GM11168 (cell line): ENCODE measurements around the gene TRAT1.
"Not testable (repeated sequence)": the region's sequence is repeated elsewhere in the genome, so short reads cannot be mapped to it uniquely, and the experiment has no call there.

ENCODE experiments used
- in situ Hi-C: fragments of 300-500 bp; cut with MboI; formaldehyde crosslinking; loops from one replicate; pipeline ENCODE4 v1.12.0; 2022; ENCODE audit warnings: low sequenced_read_pairs; ENCODE audit not compliant: unreplicated experiment

Gene TRAT1, protein sequence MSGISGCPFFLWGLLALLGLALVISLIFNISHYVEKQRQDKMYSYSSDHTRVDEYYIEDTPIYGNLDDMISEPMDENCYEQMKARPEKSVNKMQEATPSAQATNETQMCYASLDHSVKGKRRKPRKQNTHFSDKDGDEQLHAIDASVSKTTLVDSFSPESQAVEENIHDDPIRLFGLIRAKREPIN

GRCh38 chr3:108822123-108822897 is at the start of gene TRAT1:
TRAT1 (plus strand) TSS chr3:108822786; CDS start chr3:108822928, 142 bp downstream.
- in situ Hi-C loops = no loop called here

- in situ Hi-C loops = no loop called here
Observed at GRCh38 chr3:108775649-108776048, 46.9 kb upstream of the TRAT1 start.

DNA sequence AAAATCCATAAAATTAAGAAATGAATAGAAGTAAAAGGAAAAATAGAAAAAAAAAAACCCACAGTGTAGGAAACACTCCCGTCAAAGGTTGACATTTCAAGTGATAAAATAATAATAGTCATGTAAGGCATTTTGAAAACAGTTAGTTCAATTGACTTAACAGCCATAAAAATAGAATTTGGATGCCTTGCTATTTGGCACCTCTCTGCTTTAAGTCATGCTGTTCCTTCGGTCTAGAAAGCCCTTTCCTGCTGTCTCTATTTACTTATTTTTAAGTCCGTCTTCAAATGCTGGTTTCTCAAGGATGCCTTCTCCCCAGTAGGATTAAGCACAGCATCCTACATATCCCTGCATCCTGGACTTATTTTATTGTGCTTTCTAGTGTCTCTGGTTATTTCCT is 43.1 kb upstream of the TRAT1 start:
- in situ Hi-C loops = no loop called here

- in situ Hi-C loops = no loop called here
Observed at GRCh38 chr3:108780235-108780634, 42.4 kb upstream of the TRAT1 start.

GRCh38 chr3:108791473-108791872 is 31.1 kb upstream of the TRAT1 start:
- in situ Hi-C loops = no loop called here

DNA sequence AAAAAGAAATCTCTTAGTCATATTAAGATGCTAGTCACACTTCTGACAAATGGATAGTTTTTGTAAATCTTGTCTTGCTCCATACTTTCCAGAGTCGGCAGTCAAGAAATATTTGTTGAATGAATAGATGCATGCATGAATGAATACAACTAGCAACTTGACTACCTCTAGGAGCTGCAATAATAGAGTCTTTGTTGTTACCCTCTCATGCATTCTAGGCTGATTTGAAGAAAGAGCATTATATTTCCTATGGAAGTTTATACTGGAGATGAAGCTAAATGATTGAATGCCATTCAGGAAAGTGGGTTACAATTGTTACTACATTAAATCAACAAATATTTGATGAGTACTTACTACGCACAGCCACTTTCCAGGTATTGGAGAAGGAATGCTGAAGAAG is 18.1 kb upstream of the TRAT1 start:
- in situ Hi-C loops = no loop called here

GRCh38 chr3:108804966-108805365 is 17.6 kb upstream of the TRAT1 start:
- in situ Hi-C loops = no loop called here

DNA sequence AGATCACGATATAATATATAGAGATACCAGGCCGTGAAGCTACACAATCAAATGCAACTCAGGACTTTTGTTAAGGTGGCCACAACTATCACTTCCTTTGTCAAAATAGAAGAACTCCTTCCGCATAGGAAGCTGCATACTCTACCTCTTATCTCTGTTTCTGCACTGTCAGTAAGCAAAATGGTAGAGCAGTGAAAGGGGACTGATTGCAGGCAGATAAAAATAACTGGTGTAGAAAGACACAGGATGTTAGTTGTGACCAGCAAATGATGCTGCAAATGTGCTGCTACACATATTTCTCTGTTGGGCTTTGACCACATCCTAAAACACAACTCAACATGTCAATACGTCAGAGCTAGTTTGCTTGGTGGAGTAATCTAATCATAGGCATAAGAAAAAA is 16.3 kb upstream of the TRAT1 start:
- in situ Hi-C loops = no loop called here

GRCh38 chr3:108818404-108818803 is 4.2 kb upstream of the TRAT1 start:
- in situ Hi-C loops = no loop called here

GRCh38 chr3:108820586-108820985 is 2.0 kb upstream of the TRAT1 start:
- in situ Hi-C loops = no loop called here

GRCh38 chr3:108823227-108823626 is 641 bp downstream of the TRAT1 start:
- in situ Hi-C loops = no loop called here

DNA sequence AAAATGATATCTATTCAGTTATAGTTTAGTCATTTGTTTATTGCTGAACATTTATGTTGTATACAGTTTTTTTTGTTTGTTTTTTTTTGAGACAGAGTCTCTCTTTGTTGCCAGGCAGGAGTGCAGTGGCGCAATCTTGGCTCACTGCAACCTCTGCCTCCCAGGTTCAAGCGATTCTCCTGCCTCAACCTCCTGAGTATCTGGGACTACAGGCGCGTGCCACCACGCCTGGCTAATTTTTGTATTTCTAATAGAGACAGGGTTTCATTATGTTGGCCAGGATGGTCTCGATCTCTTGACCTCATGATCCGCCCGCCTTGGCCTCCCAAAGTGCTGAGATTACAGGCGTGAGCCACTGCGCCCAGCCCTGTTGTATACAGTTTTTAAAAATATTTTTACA is 1.2 kb downstream of the TRAT1 start:
- in situ Hi-C loops = not testable (repeated sequence)

- in situ Hi-C loops = no loop called here
Observed at GRCh38 chr3:108826309-108827187, 4.0 kb downstream of the TRAT1 start.

- in situ Hi-C loops = no loop called here
Observed at GRCh38 chr3:108830381-108830780, 7.8 kb downstream of the TRAT1 start.

DNA sequence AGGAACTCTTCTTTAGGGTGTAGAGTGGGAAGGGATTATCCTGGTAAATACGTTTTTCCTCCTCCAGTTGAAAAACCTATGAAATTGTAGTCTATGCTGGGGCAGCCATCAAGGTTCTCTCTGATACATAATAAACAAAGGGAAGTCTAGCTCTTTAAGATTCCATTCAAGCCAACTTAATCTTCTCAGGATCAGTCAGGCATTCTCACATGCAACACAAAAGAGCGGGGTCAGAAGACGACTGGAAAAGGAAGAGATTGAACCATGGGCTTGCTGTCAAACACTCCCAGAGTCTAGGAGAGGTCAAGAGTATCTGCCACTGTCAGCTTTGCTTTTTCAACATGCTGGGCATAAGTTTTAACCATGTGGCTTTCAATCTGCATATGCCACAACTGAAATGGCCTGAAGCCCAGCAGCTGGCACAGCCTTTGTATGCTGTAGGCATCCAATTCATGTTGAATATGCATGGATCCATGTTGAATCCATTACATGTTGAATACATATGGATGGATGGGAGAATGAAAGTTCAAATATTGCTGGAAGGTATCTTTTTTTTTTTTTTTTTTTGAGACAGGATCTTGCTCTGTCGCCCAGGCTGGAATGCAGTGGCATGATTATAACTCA is 8.5 kb downstream of the TRAT1 start:
- in situ Hi-C loops = no loop called here

- in situ Hi-C loops = no loop called here
Observed at GRCh38 chr3:108833611-108834010, 11.0 kb downstream of the TRAT1 start.

GRCh38 chr3:108834551-108834950 is 12.0 kb downstream of the TRAT1 start:
- in situ Hi-C loops = no loop called here

GRCh38 chr3:108835101-108835500 is 12.5 kb downstream of the TRAT1 start:
- in situ Hi-C loops = no loop called here

DNA sequence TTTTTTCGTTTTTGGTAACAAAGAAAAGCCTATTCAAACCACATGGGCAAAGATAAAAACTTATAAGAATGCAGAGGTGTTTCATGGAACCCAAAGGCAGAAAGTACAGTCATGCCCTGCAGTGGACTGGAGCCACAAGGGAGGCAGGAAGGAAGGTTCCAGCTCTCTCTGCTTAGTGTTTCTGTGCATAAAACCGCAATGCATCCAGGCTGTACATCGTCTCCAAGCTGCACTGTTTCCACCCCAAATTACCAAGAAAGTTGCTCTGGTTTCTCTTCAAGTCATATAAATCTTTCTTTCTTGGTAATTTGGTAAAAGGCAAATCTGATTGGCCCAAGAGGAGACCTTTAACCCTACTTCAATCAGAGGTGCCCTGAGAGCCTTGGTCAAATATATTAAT is 15.8 kb downstream of the TRAT1 start:
- in situ Hi-C loops = no loop called here

DNA sequence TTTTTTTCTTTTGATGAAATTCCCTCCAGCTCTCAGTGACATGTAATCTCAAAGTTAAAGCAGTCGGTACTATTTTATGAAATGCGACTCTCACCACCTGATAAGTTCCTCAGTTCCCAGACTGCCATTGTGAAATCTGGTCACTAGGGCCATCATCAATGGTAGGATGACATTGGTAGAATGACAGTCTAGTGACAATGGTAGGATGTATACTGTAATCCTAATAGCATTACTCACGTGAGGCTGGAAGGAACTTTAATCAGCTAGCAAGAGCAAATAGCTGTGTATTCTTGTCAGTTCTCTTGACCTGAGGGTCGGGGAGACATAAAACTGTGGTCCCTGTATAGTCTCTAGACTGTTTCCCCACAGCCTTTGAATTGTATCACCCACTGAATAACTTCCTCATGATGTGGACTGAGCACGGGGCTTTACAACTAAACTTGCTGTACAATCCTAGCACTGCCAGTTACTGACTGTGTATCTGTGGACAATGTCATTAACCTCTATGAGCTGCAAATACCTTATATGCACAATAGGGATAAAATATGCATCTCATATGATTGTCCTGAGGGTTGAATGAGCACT is 23.2 kb downstream of the TRAT1 start:
- in situ Hi-C loops = no loop called here
